Measurements from ENCODE around the gene NSUN6. TPM values are rescaled to one million over a fixed set of nuclear protein-coding genes. Genes with fewer than 3 reads are reported as not detected.

The NSUN6 gene
- total RNA-seq, 2 experiments from 2014 or later: 20.7 to 21.3 TPM

GRCh38 chr10:18610517-18610916 is 40.9 kb downstream of the NSUN6 start:
- intact Hi-C loops (cut with micrococcal nuclease): no loop called here
- Mint-ChIP-seq H3K36me3 (ENCODE audit: low read depth) (peaks cover 20% of the 10 kb centered on the region), H3K27me3 (no peaks in the 10 kb centered on the region), H3K9me3 (no peaks in the 10 kb centered on the region), H3K4me3 (no peak overlapping the region), H3K27ac (no peak overlapping the region), H3K4me1 (ENCODE audit: low read depth) (no peaks in the 10 kb centered on the region)
- ChIA-PET CTCF (no interaction called here), POLR2A (interaction anchor here (0.8 kb wide), 1 partner anchor 11 kb away, joined by 3 read pairs; no protein-coding TSS in a partner anchor)
- DNase-seq (no peak), ATAC-seq (no peak)
- no peak for TF ChIP-seq CTCF (IDR thresholded peaks at IDR 0.05)

- ChIA-PET POLR2A (no interaction called here), CTCF (no interaction called here)
- Mint-ChIP-seq H3K36me3 (ENCODE audit: low read depth) (peaks cover 18% of the 10 kb centered on the region), H3K9me3 (no peaks in the 10 kb centered on the region), H3K4me3 (no peak overlapping the region), H3K4me1 (ENCODE audit: low read depth) (no peaks in the 10 kb centered on the region), H3K27ac (no peak overlapping the region), H3K27me3 (no peaks in the 10 kb centered on the region)
- intact Hi-C loops (cut with micrococcal nuclease): no loop called here
- ATAC-seq: no peak
- no peak for TF ChIP-seq CTCF (IDR thresholded peaks at IDR 0.05)
- no peak for DNase-seq
Measured at GRCh38 chr10:18608596-18608995, 42.8 kb downstream of the NSUN6 start.

- H3K27me3 Mint-ChIP-seq: no peaks in the 10 kb centered on the region
- POLR2A ChIA-PET: no interaction called here
- CTCF ChIA-PET: no interaction called here
- ATAC-seq (peak; percentile 30), DNase-seq (peak; percentile 15)
- no peaks in the 10 kb centered on the region for H3K9me3 Mint-ChIP-seq
- intact Hi-C loops (cut with micrococcal nuclease): no loop called here
- H3K27ac Mint-ChIP-seq: no peak overlapping the region
- H3K36me3 Mint-ChIP-seq (ENCODE audit: low read depth): peaks cover 18% of the 10 kb centered on the region
- no peak for TF ChIP-seq CTCF (IDR thresholded peaks at IDR 0.05)
- H3K4me1 Mint-ChIP-seq (ENCODE audit: low read depth): no peaks in the 10 kb centered on the region
- no peak overlapping the region for H3K4me3 Mint-ChIP-seq
Measured at GRCh38 chr10:18607503-18608378, 43.6 kb downstream of the NSUN6 start.

GRCh38 chr10:18606051-18606695 is 45.2 kb downstream of the NSUN6 start:
- POLR2A ChIA-PET: no interaction called here
- intact Hi-C loops (cut with micrococcal nuclease): no loop called here

More at GRCh38 chr10:18606051-18606695, 45.2 kb downstream of the NSUN6 start:
- Mint-ChIP-seq H3K4me3 (no peak overlapping the region), H3K9me3 (no peaks in the 10 kb centered on the region), H3K27me3 (no peaks in the 10 kb centered on the region), H3K36me3 (ENCODE audit: low read depth) (peaks cover 17% of the 10 kb centered on the region), H3K27ac (no peak overlapping the region), H3K4me1 (ENCODE audit: low read depth) (no peaks in the 10 kb centered on the region)
- TF ChIP-seq CTCF (IDR thresholded peaks at IDR 0.05): no peak
- CTCF ChIA-PET: no interaction called here
- DNase-seq (no peak), ATAC-seq (no peak)

All from activated CD8-positive, alpha-beta T cell treated with anti-CD3 and anti-CD28 coated beads for 36 hours (primary cell).